Activated naive CD4-positive, alpha-beta T cell treated with anti-CD3 and anti-CD28 coated beads, Interleukin-2, amount 10 ng/mL, durations not matched to agents 7 days and 5 days (primary cell): ENCODE data around the gene MITD1.
"Not testable (repeated sequence)": the region's sequence is repeated elsewhere in the genome, so short reads cannot be mapped to it uniquely, and the experiment has no call there.

Experiments used
- CTCF ChIA-PET: fragments of 350-600 bp; sonication (Branson Sonifier 250); formaldehyde crosslinking; loops from one replicate; lab custom pipeline; 2021; ENCODE audit warnings: antibody characterized with exemption; lab: Charles Lee
- DNase-seq: peaks from one replicate; pipeline ENCODE4 v3.0.0-alpha.2; 2020
- H3K27ac Mint-ChIP-seq: one replicate; pipeline ENCODE4 v1.8.0; 2021; ENCODE audit warnings: mild to moderate bottlenecking, moderate library complexity, mixed read lengths
- H3K27me3 Mint-ChIP-seq: one replicate; pipeline ENCODE4 v1.8.0; 2021; ENCODE audit warnings: mild to moderate bottlenecking, mixed read lengths
- H3K36me3 Mint-ChIP-seq: one replicate; pipeline ENCODE4 v1.8.0; 2021; ENCODE audit warnings: mixed read lengths
- H3K4me1 Mint-ChIP-seq: one replicate; pipeline ENCODE4 v1.8.0; 2021; ENCODE audit warnings: mixed read lengths
- H3K4me3 Mint-ChIP-seq: one replicate; pipeline ENCODE4 v1.8.0; 2021; ENCODE audit warnings: mild to moderate bottlenecking, moderate library complexity, mixed read lengths
- H3K9me3 Mint-ChIP-seq: one replicate; pipeline ENCODE4 v1.8.0; 2021; ENCODE audit warnings: mixed read lengths

The MITD1 gene

GRCh38 chr2:99140860-99141109 lies 40.1 kb downstream of the MITD1 start:
- CTCF ChIA-PET, result interaction anchor here (0.7 to 1.6 kb wide), 2 partner anchors 17 to 350 kb away, joined by 3 to 4 read pairs; no protein-coding TSS in a partner anchor
- peak overlapping the region; percentile 94 for H3K27ac Mint-ChIP-seq
- peaks cover 22% of the 10 kb centered on the region for H3K27me3 Mint-ChIP-seq
- peaks cover 27% of the 10 kb centered on the region for H3K4me1 Mint-ChIP-seq
- peaks cover 3% of the 10 kb centered on the region for H3K9me3 Mint-ChIP-seq
- H3K4me3 Mint-ChIP-seq, result peak overlapping the region; percentile 85
- H3K36me3 Mint-ChIP-seq, result peaks cover 4% of the 10 kb centered on the region
- no peak for DNase-seq

- peaks cover 5% of the 10 kb centered on the region for H3K9me3 Mint-ChIP-seq
- DNase-seq, result no peak
- H3K27me3 Mint-ChIP-seq, result peaks cover 22% of the 10 kb centered on the region
- CTCF ChIA-PET, result interaction anchor here (0.7 kb wide), 1 partner anchor 18 kb away, joined by 3 read pairs; no protein-coding TSS in a partner anchor
- peaks cover 27% of the 10 kb centered on the region for H3K4me1 Mint-ChIP-seq
- H3K4me3 Mint-ChIP-seq, result peak overlapping the region; percentile 85
- H3K36me3 Mint-ChIP-seq, result peaks cover 7% of the 10 kb centered on the region
- H3K27ac Mint-ChIP-seq, result peak overlapping the region; percentile 94
These were observed 40.6 kb downstream of the MITD1 start for GRCh38 chr2:99140056-99140859.

- CTCF ChIA-PET, result no interaction called here
- no peak overlapping the region for H3K27ac Mint-ChIP-seq
- H3K4me1 Mint-ChIP-seq, result peaks cover 27% of the 10 kb centered on the region
- no peak overlapping the region for H3K4me3 Mint-ChIP-seq
- H3K36me3 Mint-ChIP-seq, result peaks cover 13% of the 10 kb centered on the region
- H3K27me3 Mint-ChIP-seq, result peaks cover 22% of the 10 kb centered on the region
- no peak for DNase-seq
- peaks cover 12% of the 10 kb centered on the region for H3K9me3 Mint-ChIP-seq
These were observed 41.9 kb downstream of the MITD1 start for GRCh38 chr2:99139003-99139402.

GRCh38 chr2:99135044-99135556 lies 45.8 kb downstream of the MITD1 start:
- H3K4me3 Mint-ChIP-seq, DNase-seq, H3K27ac Mint-ChIP-seq, H3K4me1 Mint-ChIP-seq, CTCF ChIA-PET: not testable (repeated sequence)
- Mint-ChIP-seq H3K36me3 (peaks cover 23% of the 10 kb centered on the region), H3K27me3 (peaks cover 11% of the 10 kb centered on the region), H3K9me3 (peaks cover 46% of the 10 kb centered on the region)

- DNase-seq, result no peak
- Mint-ChIP-seq H3K27me3 (no peaks in the 10 kb centered on the region), H3K27ac (no peak overlapping the region), H3K4me3 (no peak overlapping the region), H3K4me1 (no peaks in the 10 kb centered on the region), H3K36me3 (peaks cover 22% of the 10 kb centered on the region), H3K9me3 (peaks cover 51% of the 10 kb centered on the region)
- CTCF ChIA-PET, result interaction anchor here (1.1 kb wide), 1 partner anchor 61 kb away, joined by 3 read pairs; no protein-coding TSS in a partner anchor
These were observed 52.9 kb downstream of the MITD1 start for GRCh38 chr2:99127981-99128380.
